GM23248 (cell line): ENCODE data around the gene TRMT112.

Experiments
- EZH2 ChIP-seq: fragments of 200-600 bp; sonication (generic); IDR thresholded peaks from 2 replicates; pipeline ENCODE4 v1.6.1; 2018; ENCODE audit warnings: antibody characterized with exemption, mild to moderate bottlenecking; ENCODE audit not compliant: insufficient read depth, poor library complexity, severe bottlenecking
- EZH2phosphoT487 ChIP-seq: fragments of 200-600 bp; sonication (generic); IDR thresholded peaks from 2 replicates; pipeline ENCODE4 v1.6.1; 2018; ENCODE audit warnings: antibody characterized with exemption, moderate library complexity, mild to moderate bottlenecking, low read depth; ENCODE audit not compliant: insufficient read depth

DNA sequence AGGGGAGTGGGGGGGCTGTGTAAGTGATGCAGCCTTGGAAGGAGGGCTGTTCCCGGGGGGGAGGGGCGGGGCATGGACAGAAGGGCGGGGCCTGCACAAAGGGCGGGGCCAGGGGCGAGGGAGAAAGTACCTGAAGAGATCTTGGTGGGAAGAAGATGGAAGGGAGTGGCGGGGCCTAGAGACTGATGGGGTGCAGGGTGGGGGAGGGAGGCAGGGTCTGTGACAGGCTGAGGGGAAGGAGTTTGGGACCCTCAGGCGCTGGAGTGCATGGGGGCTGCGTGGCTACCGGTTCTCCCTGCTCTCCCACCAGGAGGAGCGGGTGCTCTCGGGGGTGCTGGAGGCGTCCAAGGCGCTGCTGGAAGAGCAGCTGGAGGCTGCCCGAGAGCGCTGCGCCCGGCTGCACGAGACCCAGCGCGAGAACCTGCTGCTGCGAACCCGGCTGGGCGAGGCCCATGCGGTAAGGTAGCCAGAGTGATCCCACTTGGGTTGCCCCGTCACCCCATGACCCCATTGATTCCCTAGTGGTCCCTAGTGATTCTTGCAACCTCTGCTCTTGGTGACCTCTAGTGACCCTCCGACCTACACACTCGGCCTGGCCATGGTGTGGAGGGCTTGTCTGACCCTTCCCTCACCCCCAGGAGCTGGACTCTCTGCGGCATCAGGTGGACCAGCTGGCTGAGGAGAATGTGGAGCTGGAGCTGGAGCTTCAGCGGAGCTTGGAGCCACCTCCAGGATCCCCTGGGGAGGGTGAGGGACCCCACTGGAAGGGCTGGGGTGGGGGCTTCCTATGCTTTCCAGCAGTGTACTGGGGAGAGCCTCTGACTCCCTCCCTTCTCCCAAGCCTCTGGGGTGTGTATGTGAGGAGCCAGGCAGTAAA is 25.7 kb upstream of the TRMT112 start:
- TF ChIP-seq EZH2 = no peak
- TF ChIP-seq EZH2phosphoT487 = no peak
